HepG2 (cell line): ENCODE data around the gene BPIFB6. TPM values are rescaled to one million over a fixed set of nuclear protein-coding genes. Genes with fewer than 3 reads are reported as not detected.
A peak's percentile ranks its signal among the peaks of the same experiment; 100 is the strongest.

Experiments
- AFF4 ChIP-seq: sonication (generic); formaldehyde crosslinking; IDR thresholded peaks from 2 replicates; pipeline ENCODE4 v1.4.0; 2020; ENCODE audit warnings: missing genetic modification reagents
- HHEX ChIP-seq: IDR thresholded peaks from 2 replicates; pipeline ENCODE4 v1.6.1; 2016; ENCODE audit warnings: control low read depth
- HIVEP1 ChIP-seq: sonication (generic); formaldehyde crosslinking; IDR thresholded peaks from 2 replicates; pipeline ENCODE4 v1.4.0; 2020; ENCODE audit warnings: mild to moderate bottlenecking, missing genetic modification reagents
- IKZF4 ChIP-seq: sonication (generic); formaldehyde crosslinking; IDR thresholded peaks from 2 replicates; pipeline ENCODE4 v1.5.1; 2020; ENCODE audit warnings: borderline replicate concordance, mild to moderate bottlenecking, low read depth, missing genetic modification reagents; ENCODE audit errors: not compliant biosample characterization
- MAF1 ChIP-seq: sonication (generic); formaldehyde crosslinking; IDR thresholded peaks from 2 replicates; pipeline ENCODE4 v1.5.0; 2020; ENCODE audit warnings: missing genetic modification reagents, borderline replicate concordance
- MED1 ChIP-seq: sonication (generic); formaldehyde crosslinking; IDR thresholded peaks from 2 replicates; pipeline ENCODE4 v1.4.0; 2020; ENCODE audit warnings: missing genetic modification reagents
- MIXL1 ChIP-seq: IDR thresholded peaks from 2 replicates; pipeline ENCODE4 v1.6.1; 2016
- SMAD1 ChIP-seq: sonication (generic); formaldehyde crosslinking; IDR thresholded peaks from 2 replicates; pipeline ENCODE4 v1.4.0; 2020; ENCODE audit warnings: missing genetic modification reagents, low read depth, mild to moderate bottlenecking, borderline replicate concordance
- SSRP1 ChIP-seq: IDR thresholded peaks from 2 replicates; pipeline ENCODE4 v1.6.1; 2016; ENCODE audit warnings: control low read depth
- TSC22D2 ChIP-seq: sonication (generic); formaldehyde crosslinking; IDR thresholded peaks from 2 replicates; pipeline ENCODE4 v1.5.1; 2020; ENCODE audit warnings: missing genetic modification reagents, mild to moderate bottlenecking, borderline replicate concordance
- YEATS2 ChIP-seq: sonication (generic); formaldehyde crosslinking; IDR thresholded peaks from 2 replicates; pipeline ENCODE4 v1.4.0; 2020; ENCODE audit warnings: missing genetic modification reagents, borderline replicate concordance
- YY1 ChIP-seq: IDR thresholded peaks from 2 replicates; pipeline ENCODE4 v1.6.1; 2011; ENCODE audit warnings: low read length, low read depth, moderate library complexity, mild to moderate bottlenecking; ENCODE audit not compliant: insufficient read depth, insufficient replicate concordance
- ZNF530 ChIP-seq: sonication (generic); formaldehyde crosslinking; IDR thresholded peaks from 2 replicates; pipeline ENCODE4 v1.5.0; 2020; ENCODE audit warnings: low read depth, mild to moderate bottlenecking, missing genetic modification reagents
- ZNF790 ChIP-seq: sonication (generic); formaldehyde crosslinking; IDR thresholded peaks from 2 replicates; pipeline ENCODE4 v1.8.0; 2022; ENCODE audit warnings: missing genetic modification reagents, mild to moderate bottlenecking, borderline replicate concordance
- polyA plus RNA-seq, 8 experiments: library from polyadenylated mRNA; depleted of rRNA in 3 of 8; stranded (reverse) in 7 of 8; unstranded in 1 of 8; fragments of >200 nt; fragmentation: Illumina TruSeq in 4 of 8; extraction: Trizol in 4 of 8; gene quantifications; 2 replicates each; pipeline versions ENCODE4 v1.2.1 to v1.2.3, GENCODE V29; 2011 to 2016; ENCODE audit warnings: low read depth in 4 of 8, missing spikeins in 1 of 8, mixed read lengths in 1 of 8; ENCODE audit not compliant: insufficient read depth in 1 of 8
- total RNA-seq, 5 experiments: library from RNA; depleted of rRNA; stranded (reverse); fragments of >200 nt; fragmentation: Illumina TruSeq; extraction: Trizol; gene quantifications; 2 replicates each; pipeline ENCODE4 v1.2.3, GENCODE V29; 2016; ENCODE audit warnings: low read depth in 1 of 5
- TF ChIP-seq, protein P1 (sequence below): sonication (generic); formaldehyde crosslinking; IDR thresholded peaks from 2 replicates; pipeline ENCODE4 v1.4.0; 2020; ENCODE audit warnings: mild to moderate bottlenecking, missing genetic modification reagents, borderline replicate concordance
- TF ChIP-seq, protein P2 (sequence below): sonication (generic); formaldehyde crosslinking; IDR thresholded peaks from 2 replicates; pipeline ENCODE4 v1.4.0; 2020; ENCODE audit warnings: missing genetic modification reagents

Gene BPIFB6
- total and polyA plus RNA-seq, 2 of the 13 experiments (the other 11 are each of a cell fraction or from before 2014, with no cell fraction given), result 0.13 to 1.7 TPM

DNA sequence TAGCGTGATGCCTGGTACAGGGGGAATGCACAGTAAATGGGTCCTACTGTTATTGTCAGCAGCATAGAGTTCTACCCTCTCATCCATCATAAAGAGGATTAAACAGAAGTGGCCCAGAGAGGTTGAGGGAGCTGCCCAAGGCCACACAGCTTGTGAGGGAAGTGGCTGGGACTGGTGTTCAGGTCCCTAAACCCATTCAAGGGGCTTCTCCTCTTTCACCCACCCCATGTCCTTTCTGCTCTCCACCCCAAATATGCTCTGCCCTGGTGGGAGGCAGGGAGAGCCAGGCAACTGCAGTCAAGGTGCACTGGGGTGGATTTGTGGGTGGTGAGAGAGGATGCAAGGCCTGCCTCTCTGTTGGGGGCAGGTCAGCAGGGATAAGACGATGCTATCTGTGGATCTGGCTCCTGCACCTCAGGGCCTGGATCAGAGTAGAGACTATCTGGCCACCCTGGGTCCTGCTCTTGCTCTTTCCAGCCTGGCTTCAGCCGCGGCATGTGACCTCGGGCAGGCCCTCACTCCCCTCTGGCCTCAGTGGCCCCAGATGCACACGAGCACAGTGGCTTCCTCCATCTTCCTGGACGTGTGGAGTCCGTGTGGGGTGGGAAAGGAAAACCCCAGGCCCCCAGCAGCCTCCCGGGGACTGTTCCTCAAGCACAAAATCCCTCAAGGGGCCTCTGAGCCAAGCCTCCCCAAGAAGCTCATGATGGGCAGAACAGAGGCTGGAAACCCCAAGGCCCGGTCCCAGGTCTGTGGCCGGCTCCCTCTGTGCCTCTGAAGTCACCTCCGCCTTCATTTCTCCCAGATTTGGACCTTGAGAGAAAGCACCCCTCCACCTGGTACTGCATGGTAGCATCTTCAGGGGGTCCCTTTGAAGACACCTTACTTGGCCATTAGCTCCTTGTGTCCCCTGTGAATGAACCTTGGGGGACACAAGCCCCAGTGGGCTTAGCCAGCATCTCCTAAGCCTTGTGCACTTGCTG is 3.4 kb upstream of the BPIFB6 start (continued):
- TF ChIP-seq AFF4 (CRISPR knock-in tag) (no peak), MIXL1 (CRISPR knock-in tag) (no peak), YY1 (no peak), TSC22D2 (CRISPR knock-in tag) (no peak), ZNF790 (no peak), IKZF4 (CRISPR knock-in tag) (no peak), MAF1 (CRISPR knock-in tag) (no peak), ZNF530 (CRISPR knock-in tag) (no peak), SSRP1 (CRISPR knock-in tag) (no peak; the same call in 1 of the 2 replicates), YEATS2 (no peak), SMAD1 (no peak), HIVEP1 (CRISPR knock-in tag) (no peak), HHEX (no peak), MED1 (CRISPR knock-in tag) (peak; percentile 55; the same call in 1 of the 2 replicates)
- TF ChIP-seq, protein P1, sequence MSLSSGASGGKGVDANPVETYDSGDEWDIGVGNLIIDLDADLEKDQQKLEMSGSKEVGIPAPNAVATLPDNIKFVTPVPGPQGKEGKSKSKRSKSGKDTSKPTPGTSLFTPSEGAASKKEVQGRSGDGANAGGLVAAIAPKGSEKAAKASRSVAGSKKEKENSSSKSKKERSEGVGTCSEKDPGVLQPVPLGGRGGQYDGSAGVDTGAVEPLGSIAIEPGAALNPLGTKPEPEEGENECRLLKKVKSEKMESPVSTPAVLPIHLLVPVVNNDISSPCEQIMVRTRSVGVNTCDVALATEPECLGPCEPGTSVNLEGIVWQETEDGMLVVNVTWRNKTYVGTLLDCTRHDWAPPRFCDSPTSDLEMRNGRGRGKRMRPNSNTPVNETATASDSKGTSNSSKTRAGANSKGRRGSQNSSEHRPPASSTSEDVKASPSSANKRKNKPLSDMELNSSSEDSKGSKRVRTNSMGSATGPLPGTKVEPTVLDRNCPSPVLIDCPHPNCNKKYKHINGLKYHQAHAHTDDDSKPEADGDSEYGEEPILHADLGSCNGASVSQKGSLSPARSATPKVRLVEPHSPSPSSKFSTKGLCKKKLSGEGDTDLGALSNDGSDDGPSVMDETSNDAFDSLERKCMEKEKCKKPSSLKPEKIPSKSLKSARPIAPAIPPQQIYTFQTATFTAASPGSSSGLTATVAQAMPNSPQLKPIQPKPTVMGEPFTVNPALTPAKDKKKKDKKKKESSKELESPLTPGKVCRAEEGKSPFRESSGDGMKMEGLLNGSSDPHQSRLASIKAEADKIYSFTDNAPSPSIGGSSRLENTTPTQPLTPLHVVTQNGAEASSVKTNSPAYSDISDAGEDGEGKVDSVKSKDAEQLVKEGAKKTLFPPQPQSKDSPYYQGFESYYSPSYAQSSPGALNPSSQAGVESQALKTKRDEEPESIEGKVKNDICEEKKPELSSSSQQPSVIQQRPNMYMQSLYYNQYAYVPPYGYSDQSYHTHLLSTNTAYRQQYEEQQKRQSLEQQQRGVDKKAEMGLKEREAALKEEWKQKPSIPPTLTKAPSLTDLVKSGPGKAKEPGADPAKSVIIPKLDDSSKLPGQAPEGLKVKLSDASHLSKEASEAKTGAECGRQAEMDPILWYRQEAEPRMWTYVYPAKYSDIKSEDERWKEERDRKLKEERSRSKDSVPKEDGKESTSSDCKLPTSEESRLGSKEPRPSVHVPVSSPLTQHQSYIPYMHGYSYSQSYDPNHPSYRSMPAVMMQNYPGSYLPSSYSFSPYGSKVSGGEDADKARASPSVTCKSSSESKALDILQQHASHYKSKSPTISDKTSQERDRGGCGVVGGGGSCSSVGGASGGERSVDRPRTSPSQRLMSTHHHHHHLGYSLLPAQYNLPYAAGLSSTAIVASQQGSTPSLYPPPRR (CRISPR knock-in tag), result no peak
- TF ChIP-seq, protein P2, sequence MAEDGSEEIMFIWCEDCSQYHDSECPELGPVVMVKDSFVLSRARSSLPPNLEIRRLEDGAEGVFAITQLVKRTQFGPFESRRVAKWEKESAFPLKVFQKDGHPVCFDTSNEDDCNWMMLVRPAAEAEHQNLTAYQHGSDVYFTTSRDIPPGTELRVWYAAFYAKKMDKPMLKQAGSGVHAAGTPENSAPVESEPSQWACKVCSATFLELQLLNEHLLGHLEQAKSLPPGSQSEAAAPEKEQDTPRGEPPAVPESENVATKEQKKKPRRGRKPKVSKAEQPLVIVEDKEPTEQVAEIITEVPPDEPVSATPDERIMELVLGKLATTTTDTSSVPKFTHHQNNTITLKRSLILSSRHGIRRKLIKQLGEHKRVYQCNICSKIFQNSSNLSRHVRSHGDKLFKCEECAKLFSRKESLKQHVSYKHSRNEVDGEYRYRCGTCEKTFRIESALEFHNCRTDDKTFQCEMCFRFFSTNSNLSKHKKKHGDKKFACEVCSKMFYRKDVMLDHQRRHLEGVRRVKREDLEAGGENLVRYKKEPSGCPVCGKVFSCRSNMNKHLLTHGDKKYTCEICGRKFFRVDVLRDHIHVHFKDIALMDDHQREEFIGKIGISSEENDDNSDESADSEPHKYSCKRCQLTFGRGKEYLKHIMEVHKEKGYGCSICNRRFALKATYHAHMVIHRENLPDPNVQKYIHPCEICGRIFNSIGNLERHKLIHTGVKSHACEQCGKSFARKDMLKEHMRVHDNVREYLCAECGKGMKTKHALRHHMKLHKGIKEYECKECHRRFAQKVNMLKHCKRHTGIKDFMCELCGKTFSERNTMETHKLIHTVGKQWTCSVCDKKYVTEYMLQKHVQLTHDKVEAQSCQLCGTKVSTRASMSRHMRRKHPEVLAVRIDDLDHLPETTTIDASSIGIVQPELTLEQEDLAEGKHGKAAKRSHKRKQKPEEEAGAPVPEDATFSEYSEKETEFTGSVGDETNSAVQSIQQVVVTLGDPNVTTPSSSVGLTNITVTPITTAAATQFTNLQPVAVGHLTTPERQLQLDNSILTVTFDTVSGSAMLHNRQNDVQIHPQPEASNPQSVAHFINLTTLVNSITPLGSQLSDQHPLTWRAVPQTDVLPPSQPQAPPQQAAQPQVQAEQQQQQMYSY (CRISPR knock-in tag), result no peak
